PFSK-1 (cell line): ENCODE results near the gene KLHL24.

ENCODE experiments used
- FOXP2 ChIP-seq: optimal IDR thresholded peaks from 2 replicates; pipeline ENCODE3; 2011; ENCODE audit warnings: borderline replicate concordance, control low read depth, inconsistent platforms; ENCODE audit not compliant: insufficient read depth; ENCODE audit errors: extremely low read length, extremely low read depth
- POLR2AphosphoS5 ChIP-seq: IDR thresholded peaks from 2 replicates; pipeline ENCODE4 v1.6.1; 2012; ENCODE audit warnings: low read depth, mild to moderate bottlenecking, control low read depth, low read length, moderate library complexity
- REST ChIP-seq, 2 experiments: IDR thresholded peaks; 2 replicates each; pipeline versions ENCODE4 v1.6.1 to v1.8.0; 2011 to 2012; ENCODE audit warnings: low read depth in 2 of 2, low read length in 2 of 2, control low read depth in 1 of 2, inconsistent platforms in 1 of 2, mild to moderate bottlenecking in 1 of 2, moderate library complexity in 1 of 2; ENCODE audit not compliant: insufficient read depth in 1 of 2
- SIN3A ChIP-seq: IDR thresholded peaks from 2 replicates; pipeline ENCODE4 v1.6.1; 2012; ENCODE audit warnings: mild to moderate bottlenecking, low read length, moderate library complexity, borderline replicate concordance; ENCODE audit not compliant: insufficient read depth
- TAF1 ChIP-seq: IDR thresholded peaks from 2 replicates; pipeline ENCODE4 v1.6.1; 2012; ENCODE audit warnings: low read length, control low read depth, borderline replicate concordance; ENCODE audit not compliant: insufficient read depth

Gene KLHL24

GRCh38 chr3:183636221-183637105, 1.0 kb downstream of the KLHL24 start:
- TF ChIP-seq TAF1 (no peak), REST (IDR thresholded peaks at IDR 0.05; ENCODE audit: insufficient read depth in 1 of 2, low read depth in 2 of 2, low read length in 2 of 2) (no peak), FOXP2 (peak; percentile 28), SIN3A (no peak; the same call in 1 of the 2 replicates), POLR2AphosphoS5 (peak; percentile 37; the same call in 1 of the 2 replicates)

GRCh38 chr3:183637106-183637486, 1.7 kb downstream of the KLHL24 start:
- TF ChIP-seq SIN3A (no peak), REST (IDR thresholded peaks at IDR 0.05; ENCODE audit: insufficient read depth in 1 of 2, low read depth in 2 of 2, low read length in 2 of 2) (no peak), FOXP2 (no peak), POLR2AphosphoS5 (no peak), TAF1 (no peak)

- TF ChIP-seq REST (IDR thresholded peaks at IDR 0.05; ENCODE audit: insufficient read depth in 1 of 2, low read depth in 2 of 2, low read length in 2 of 2) (no peak), POLR2AphosphoS5 (no peak), SIN3A (no peak), FOXP2 (no peak), TAF1 (no peak)
Measured at GRCh38 chr3:183638101-183638852, 2.9 kb downstream of the KLHL24 start.

- TF ChIP-seq POLR2AphosphoS5 = no peak
- no peak for TF ChIP-seq TAF1
- TF ChIP-seq SIN3A = no peak
- TF ChIP-seq REST (IDR thresholded peaks at IDR 0.05; ENCODE audit: insufficient read depth in 1 of 2, low read depth in 2 of 2, low read length in 2 of 2) = no peak
- TF ChIP-seq FOXP2 = no peak
Measured at GRCh38 chr3:183641882-183642281, 6.5 kb downstream of the KLHL24 start.
